ENCODE measurements around the gene PDSS2.

The PDSS2 gene

GRCh38 chr6:107488174-107488874 is 29.0 kb upstream of the PDSS2 start:
- TF ChIP-seq CTCF (IDR thresholded peaks at IDR 0.05) = no peak

- TF ChIP-seq CTCF (IDR thresholded peaks at IDR 0.05) = no peak
Measured at GRCh38 chr6:107485157-107485556, 25.8 kb upstream of the PDSS2 start.

GRCh38 chr6:107479089-107479690 is 19.8 kb upstream of the PDSS2 start:
- no peak for TF ChIP-seq CTCF (IDR thresholded peaks at IDR 0.05)

GRCh38 chr6:107473660-107474059 is 14.3 kb upstream of the PDSS2 start:
- TF ChIP-seq CTCF (IDR thresholded peaks at IDR 0.05) = no peak

GRCh38 chr6:107470364-107470763 is 11.0 kb upstream of the PDSS2 start:
- TF ChIP-seq CTCF (IDR thresholded peaks at IDR 0.05) = no peak

- no peak for TF ChIP-seq CTCF (IDR thresholded peaks at IDR 0.05)
Measured at GRCh38 chr6:107466062-107466461, 6.7 kb upstream of the PDSS2 start.

- no peak for TF ChIP-seq CTCF (IDR thresholded peaks at IDR 0.05)
Measured at GRCh38 chr6:107460083-107460631, 793 bp upstream of the PDSS2 start.

All from LNCAP (cell line).